HCT116 (cell line): ENCODE data around the gene CAMK1D. TPM values are rescaled to one million over a fixed set of nuclear protein-coding genes. Genes with fewer than 3 reads are reported as not detected.

Experiments used
- ATAC-seq: fragments of 200-7000 bp; cut with Tn5 transposase; 2 replicates; pipeline ENCODE4 v1.9.1; 2020; ENCODE audit warnings: mild to moderate bottlenecking, moderate library complexity
- BruUV-seq: library from RNA; stranded (reverse); fragments of 400-500 nt; replicated peaks from 2 replicates; lab custom pipeline; 2021; lab: Mats Ljungman, UMichigan
- CTCF ChIA-PET: fragments of 300-600 bp; sonication (Branson Sonifier 250); formaldehyde crosslinking; loops from one replicate; lab custom pipeline; 2021; ENCODE audit warnings: antibody characterized with exemption; lab: Charles Lee
- POLR2A ChIA-PET: fragments of 300-600, 350-600 bp; sonication (Branson Sonifier 250); formaldehyde crosslinking; loops from one replicate; lab custom pipeline; 2021; ENCODE audit warnings: antibody characterized with exemption; lab: Charles Lee
- RAD21 ChIA-PET, 2 experiments: fragments of 300-600 bp; sonication (Branson Sonifier 250); formaldehyde crosslinking; loops; one replicate each; lab custom pipeline; 2023; ENCODE audit warnings: low total read pairs in 2 of 2; ENCODE audit not compliant: uncharacterized antibody in 2 of 2, unreplicated experiment in 2 of 2, low non-redundant PET in 1 of 2; lab: Charles Lee
- DNase-seq: peaks from one replicate; pipeline ENCODE4 v3.0.0-alpha.2; 2010; ENCODE audit warnings: low read depth, low spot score
- H2AFZ ChIP-seq: fragments of 200-600 bp; shearing (Covaris generic), sonication (generic); 2 replicates; pipeline ENCODE4 v1.6.1; 2017; ENCODE audit warnings: low read depth, mixed run types, mixed read lengths, antibody characterized with exemption, low read length; ENCODE audit not compliant: poor library complexity, severe bottlenecking
- H3K27ac ChIP-seq: 2 replicates; pipeline ENCODE4 v1.5.1; 2012; ENCODE audit warnings: low read depth, low read length
- H3K27me3 ChIP-seq: fragments of 200-600 bp; sonication (generic); 2 replicates; pipeline ENCODE4 v1.6.1; 2016; ENCODE audit warnings: mixed run types, low read length, mixed read lengths; ENCODE audit not compliant: insufficient read depth
- H3K36me3 ChIP-seq, 2 experiments: fragments of 200-500 bp in 1 of 2; fragments of 200-600 bp in 1 of 2; sonication (Bioruptor generic) in 1 of 2; sonication (generic) in 1 of 2; 2 replicates each; pipeline versions ENCODE4 v1.5.1 to v1.6.1; 2014 to 2016; ENCODE audit warnings: low read length in 2 of 2, inconsistent platforms in 1 of 2, mixed read lengths in 1 of 2, mixed run types in 1 of 2; ENCODE audit not compliant: insufficient read depth in 2 of 2, control insufficient read depth in 1 of 2
- H3K4me1 ChIP-seq, 2 experiments: fragments of 200-600 bp in 1 of 2; sonication (generic) in 1 of 2; 2 replicates each; pipeline versions ENCODE4 v1.5.1 to v1.6.1; 2012 to 2017; ENCODE audit warnings: low read length in 2 of 2, inconsistent platforms in 1 of 2, mild to moderate bottlenecking in 1 of 2, mixed read lengths in 1 of 2, mixed run types in 1 of 2, moderate library complexity in 1 of 2; ENCODE audit not compliant: insufficient read depth in 2 of 2, control insufficient read depth in 1 of 2
- H3K4me2 ChIP-seq: fragments of 200-600 bp; sonication (generic); 2 replicates; pipeline ENCODE4 v1.6.1; 2017; ENCODE audit warnings: mixed run types, low read length, mixed read lengths
- H3K4me3 ChIP-seq, 2 experiments: fragments of 200-600 bp in 1 of 2; sonication (generic) in 1 of 2; replicated peaks in 1 of 2; 2 replicates each; pipeline ENCODE4 v1.5.1; 2011 to 2016; ENCODE audit warnings: low read length in 2 of 2, control low read depth in 1 of 2, low read depth in 1 of 2, mild to moderate bottlenecking in 1 of 2, mixed read lengths in 1 of 2, mixed run types in 1 of 2
- H3K79me2 ChIP-seq: fragments of 200-600 bp; sonication (generic); 2 replicates; pipeline ENCODE4 v1.6.1; 2017; ENCODE audit warnings: mild to moderate bottlenecking, mixed run types, low read length, moderate library complexity, mixed read lengths; ENCODE audit not compliant: insufficient read depth
- H3K9ac ChIP-seq: fragments of 200-600 bp; sonication (generic); 2 replicates; pipeline ENCODE4 v1.6.1; 2016; ENCODE audit warnings: low read length, mixed read lengths
- H3K9me2 ChIP-seq: fragments of 200-600 bp; sonication (generic), shearing (Covaris generic); 2 replicates; pipeline ENCODE4 v1.6.1; 2017; ENCODE audit warnings: mixed run types, mild to moderate bottlenecking, moderate library complexity; ENCODE audit not compliant: insufficient read depth
- H3K9me3 ChIP-seq, 2 experiments: fragments of 200-500 bp in 1 of 2; fragments of 200-600 bp in 1 of 2; sonication (Bioruptor generic) in 1 of 2; sonication (generic) in 1 of 2; 2 replicates each; pipeline ENCODE4 v1.6.1; 2014 to 2017; ENCODE audit warnings: low read length in 2 of 2, mixed read lengths in 2 of 2, inconsistent platforms in 1 of 2, low read depth in 1 of 2, mild to moderate bottlenecking in 1 of 2, mixed run types in 1 of 2, moderate library complexity in 1 of 2; ENCODE audit not compliant: control insufficient read depth in 1 of 2, insufficient read depth in 1 of 2
- H4K20me1 ChIP-seq: fragments of 200-600 bp; sonication (generic), shearing (Covaris generic); 2 replicates; pipeline ENCODE4 v1.6.1; 2017; ENCODE audit warnings: mixed run types, mild to moderate bottlenecking, moderate library complexity; ENCODE audit not compliant: insufficient read depth
- ATF3 ChIP-seq: IDR thresholded peaks from 2 replicates; pipeline ENCODE4 v1.6.1; 2012
- CBX3 ChIP-seq: IDR thresholded peaks from 2 replicates; pipeline ENCODE4 v1.6.1; 2012; ENCODE audit warnings: low read depth
- CTCF ChIP-seq, 3 experiments: fragments of 200-600 bp in 1 of 3; sonication (generic) in 1 of 3; IDR thresholded peaks in 2 of 3; conservative IDR thresholded peaks in 1 of 3; 2 replicates each; pipeline ENCODE4 v1.5.1; 2012 to 2017; ENCODE audit warnings: low read depth in 2 of 3, low read length in 2 of 3, antibody characterized with exemption in 1 of 3, borderline replicate concordance in 1 of 3, control low read depth in 1 of 3, mild to moderate bottlenecking in 1 of 3, mixed read lengths in 1 of 3, mixed run types in 1 of 3, moderate library complexity in 1 of 3; ENCODE audit not compliant: insufficient read depth in 1 of 3
- EGR1 ChIP-seq: IDR thresholded peaks from 2 replicates; pipeline ENCODE4 v1.6.1; 2012; ENCODE audit warnings: low read depth
- EZH2phosphoT487 ChIP-seq: fragments of 200-600 bp; IDR thresholded peaks from 2 replicates; pipeline ENCODE4 v1.6.1; 2018; ENCODE audit warnings: antibody characterized with exemption, borderline replicate concordance
- FOSL1 ChIP-seq: IDR thresholded peaks from 2 replicates; pipeline ENCODE4 v1.6.1; 2012; ENCODE audit warnings: low read depth
- JUND ChIP-seq: IDR thresholded peaks from 2 replicates; pipeline ENCODE4 v1.6.1; 2012
- POLR2A ChIP-seq: IDR thresholded peaks from 2 replicates; pipeline ENCODE4 v1.7.0; 2011; ENCODE audit warnings: borderline replicate concordance; ENCODE audit not compliant: insufficient read depth, insufficient read length; ENCODE audit errors: extremely low read depth
- POLR2AphosphoS5 ChIP-seq: IDR thresholded peaks from 2 replicates; pipeline ENCODE4 v1.6.1; 2011; ENCODE audit warnings: mild to moderate bottlenecking, low read depth, low read length, moderate library complexity
- RAD21 ChIP-seq: IDR thresholded peaks from 2 replicates; pipeline ENCODE4 v1.6.1; 2012; ENCODE audit warnings: low read depth, mild to moderate bottlenecking
- REST ChIP-seq: IDR thresholded peaks from 2 replicates; pipeline ENCODE4 v1.6.1; 2012; ENCODE audit warnings: low read depth
- SIN3A ChIP-seq: IDR thresholded peaks from 2 replicates; pipeline ENCODE4 v1.6.1; 2012; ENCODE audit warnings: low read depth
- TCF7L2 ChIP-seq: IDR thresholded peaks from 2 replicates; pipeline ENCODE4 v1.7.0; 2011; ENCODE audit warnings: borderline replicate concordance, inconsistent platforms; ENCODE audit not compliant: insufficient read depth, insufficient read length; ENCODE audit errors: extremely low read depth
- YY1 ChIP-seq: IDR thresholded peaks from 2 replicates; pipeline ENCODE4 v1.6.1; 2011; ENCODE audit warnings: low read length, low read depth, moderate library complexity, mild to moderate bottlenecking; ENCODE audit not compliant: insufficient replicate concordance; ENCODE audit errors: extremely low read depth
- ZBTB33 ChIP-seq: IDR thresholded peaks from 2 replicates; pipeline ENCODE4 v1.6.1; 2011; ENCODE audit warnings: mild to moderate bottlenecking, low read length, moderate library complexity; ENCODE audit not compliant: insufficient replicate concordance; ENCODE audit errors: extremely low read depth
- ZFX ChIP-seq: fragments of 450-650 bp; IDR thresholded peaks from 2 replicates; pipeline ENCODE4 v1.6.1; 2017
- ZNF274 ChIP-seq: fragments of 200-500 bp; sonication (Bioruptor generic); IDR thresholded peaks from 2 replicates; pipeline ENCODE4 v1.6.1; 2014; ENCODE audit warnings: mild to moderate bottlenecking, low read depth, low read length, inconsistent platforms
- intact Hi-C: fragments of 100-400 bp; cut with micrococcal nuclease; formaldehyde crosslinking; loops from 2 replicates; pipeline ENCODE4 v1.10.0; 2022
- total RNA-seq: library from RNA; stranded (reverse); gene quantifications from one replicate; pipeline ENCODE4 v1.2.1, GENCODE V29; 2021; ENCODE audit not compliant: unreplicated experiment

Gene CAMK1D
- total RNA-seq, 1 experiment from 2014 or later = 9.6 TPM

GRCh38 chr10:12643279-12643678 is 293.9 kb downstream of the CAMK1D start:
- Histone ChIP-seq H3K9me2 (no peaks in the 10 kb centered on the region), H3K9ac (no peak overlapping the region), H3K4me2 (no peak overlapping the region), H3K9me3 (no peaks in the 10 kb centered on the region), H3K27ac (no peak overlapping the region), H3K4me1 (no peaks in the 10 kb centered on the region), H3K27me3 (no peaks in the 10 kb centered on the region), H3K79me2 (no peaks in the 10 kb centered on the region), H4K20me1 (no peaks in the 10 kb centered on the region), H2AFZ (no peak overlapping the region), H3K4me3 (no peak overlapping the region), H3K36me3 (no peaks in the 10 kb centered on the region)
- intact Hi-C loops = no loop called here
- RAD21 ChIA-PET = no interaction called here
- CTCF ChIA-PET = no interaction called here
- DNase-seq (no peak), ATAC-seq (no peak)
- no TSS peak for BruUV-seq
- no peak for TF ChIP-seq SIN3A
- no peak for TF ChIP-seq JUND
- TF ChIP-seq REST = no peak
- no peak for TF ChIP-seq POLR2AphosphoS5
- TF ChIP-seq YY1 = no peak
- TF ChIP-seq POLR2A = no peak
- TF ChIP-seq EZH2phosphoT487 = no peak
- TF ChIP-seq CTCF (IDR thresholded peaks at IDR 0.05 in 2 of 3, conservative IDR thresholded peaks at IDR 0.05 in 1 of 3; ENCODE audit: borderline replicate concordance in 1 of 3, insufficient read depth in 1 of 3, low read depth in 2 of 3, low read length in 2 of 3) = no peak
- TF ChIP-seq ZNF274 = no peak
- no peak for TF ChIP-seq CBX3
- TF ChIP-seq ZFX = no peak
- no peak for TF ChIP-seq ATF3
- TF ChIP-seq TCF7L2 = no peak
- no peak for TF ChIP-seq FOSL1
- TF ChIP-seq ZBTB33 = no peak
- TF ChIP-seq RAD21 = no peak
- no peak for TF ChIP-seq EGR1
- POLR2A ChIA-PET = no interaction called here
